ENCODE measurements around the gene CDK10. TPM values are rescaled to one million over a fixed set of nuclear protein-coding genes. Genes with fewer than 3 reads are reported as not detected.

The CDK10 gene
- total RNA-seq, 1 experiment from 2014 or later, result 106 TPM

- peaks cover 32% of the 10 kb centered on the region for H3K4me1 Mint-ChIP-seq (ENCODE audit: low read depth, unreplicated experiment)
- CTCF ChIA-PET, result interaction anchor here (1.3 kb wide), 1 partner anchor 17 kb away, joined by 4 read pairs; no protein-coding TSS in a partner anchor
- H3K27me3 Mint-ChIP-seq (ENCODE audit: unreplicated experiment), result no peaks in the 10 kb centered on the region
- H3K27ac Mint-ChIP-seq (ENCODE audit: unreplicated experiment), result peak overlapping the region; percentile 81
- peaks cover 78% of the 10 kb centered on the region for H3K36me3 Mint-ChIP-seq (ENCODE audit: insufficient read depth, unreplicated experiment)
- H3K9me3 Mint-ChIP-seq (ENCODE audit: low read depth, unreplicated experiment), result no peaks in the 10 kb centered on the region
- BruUV-seq (replicated peaks), result TSS peak; percentile 15
- DNase-seq, result no peak
- peak overlapping the region; percentile 81 for H3K4me3 Mint-ChIP-seq (ENCODE audit: low read depth, unreplicated experiment)
- no peak for TF ChIP-seq CTCF (IDR thresholded peaks at IDR 0.05; ENCODE audit: unreplicated experiment)
- intact Hi-C loops (cut with micrococcal nuclease; ENCODE audit: unreplicated experiment), result no loop called here
Measured at GRCh38 chr16:89723279-89724250, 37.1 kb downstream of the CDK10 start.

GRCh38 chr16:89727406-89728120, 41.1 kb downstream of the CDK10 start:
- DNase-seq, result no peak

GRCh38 chr16:89729293-89729692, 42.8 kb downstream of the CDK10 start:
- intact Hi-C loops (cut with micrococcal nuclease; ENCODE audit: unreplicated experiment), result no loop called here
- no TSS peak for BruUV-seq (replicated peaks)
- DNase-seq, result no peak
- Mint-ChIP-seq H3K27me3 (ENCODE audit: unreplicated experiment) (no peaks in the 10 kb centered on the region), H3K36me3 (ENCODE audit: insufficient read depth, unreplicated experiment) (peaks cover 75% of the 10 kb centered on the region), H3K4me3 (ENCODE audit: low read depth, unreplicated experiment) (no peak overlapping the region), H3K4me1 (ENCODE audit: low read depth, unreplicated experiment) (no peaks in the 10 kb centered on the region), H3K9me3 (ENCODE audit: low read depth, unreplicated experiment) (no peaks in the 10 kb centered on the region), H3K27ac (ENCODE audit: unreplicated experiment) (peak overlapping the region; percentile 58)
- TF ChIP-seq CTCF (IDR thresholded peaks at IDR 0.05; ENCODE audit: unreplicated experiment), result no peak
- CTCF ChIA-PET, result interaction anchor here (0.6 to 0.7 kb wide), 2 partner anchors 49 to 152 kb away, joined by 4 to 7 read pairs; no protein-coding TSS in a partner anchor

More at GRCh38 chr16:89727406-89728120, 41.1 kb downstream of the CDK10 start:
- Mint-ChIP-seq H3K4me3 (ENCODE audit: low read depth, unreplicated experiment) (no peak overlapping the region), H3K27me3 (ENCODE audit: unreplicated experiment) (no peaks in the 10 kb centered on the region), H3K4me1 (ENCODE audit: low read depth, unreplicated experiment) (peaks cover 13% of the 10 kb centered on the region), H3K9me3 (ENCODE audit: low read depth, unreplicated experiment) (no peaks in the 10 kb centered on the region), H3K27ac (ENCODE audit: unreplicated experiment) (no peak overlapping the region), H3K36me3 (ENCODE audit: insufficient read depth, unreplicated experiment) (peaks cover 74% of the 10 kb centered on the region)
- BruUV-seq (replicated peaks), result no TSS peak
- CTCF ChIA-PET, result interaction anchor here (0.7 kb wide), 1 partner anchor 35 kb away, joined by 3 read pairs; no protein-coding TSS in a partner anchor
- intact Hi-C loops (cut with micrococcal nuclease; ENCODE audit: unreplicated experiment), result no loop called here
- no peak for TF ChIP-seq CTCF (IDR thresholded peaks at IDR 0.05; ENCODE audit: unreplicated experiment)

- Mint-ChIP-seq H3K27me3 (ENCODE audit: unreplicated experiment) (no peaks in the 10 kb centered on the region), H3K27ac (ENCODE audit: unreplicated experiment) (peak overlapping the region; percentile 37), H3K36me3 (ENCODE audit: insufficient read depth, unreplicated experiment) (peaks cover 80% of the 10 kb centered on the region), H3K9me3 (ENCODE audit: low read depth, unreplicated experiment) (no peaks in the 10 kb centered on the region), H3K4me3 (ENCODE audit: low read depth, unreplicated experiment) (no peak overlapping the region), H3K4me1 (ENCODE audit: low read depth, unreplicated experiment) (no peaks in the 10 kb centered on the region)
- TF ChIP-seq CTCF (IDR thresholded peaks at IDR 0.05; ENCODE audit: unreplicated experiment), result no peak
- no TSS peak for BruUV-seq (replicated peaks)
- CTCF ChIA-PET, result interaction anchor here (0.6 to 0.7 kb wide), 2 partner anchors 48 to 153 kb away, joined by 4 to 7 read pairs; no protein-coding TSS in a partner anchor
- no peak for DNase-seq
- intact Hi-C loops (cut with micrococcal nuclease; ENCODE audit: unreplicated experiment), result no loop called here
Measured at GRCh38 chr16:89729863-89730593, 43.5 kb downstream of the CDK10 start.

Measured in Calu3 (cell line).